ENCODE measurements around the gene NCKAP5. TPM values are rescaled to one million over a fixed set of nuclear protein-coding genes. Genes with fewer than 3 reads are reported as not detected.

NCKAP5 gene
- total and polyA plus RNA-seq, 2 of the 8 experiments (the other 6 are each of a cell fraction or from before 2014, with no cell fraction given), result 0.27 to 0.86 TPM

DNA sequence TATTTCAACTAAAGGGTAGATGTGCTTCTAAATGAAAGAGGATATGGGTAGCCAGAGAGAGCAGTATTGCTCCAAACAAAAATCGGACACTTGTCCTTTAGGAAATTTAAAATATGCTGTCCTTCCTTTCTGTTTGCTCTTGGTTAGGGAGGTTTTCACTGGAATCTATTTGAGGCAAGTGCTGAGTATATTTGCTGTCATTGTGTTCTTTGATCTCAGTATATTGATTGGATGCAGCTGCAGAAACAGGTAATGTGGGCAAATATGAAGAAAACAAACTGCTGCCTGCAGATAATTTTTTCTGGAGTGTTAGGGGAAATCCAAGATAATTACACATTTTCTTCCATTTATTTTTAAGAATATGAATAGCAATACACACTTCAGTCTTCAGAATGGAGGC, 410.2 kb downstream of the NCKAP5 start:
- Histone ChIP-seq H3K27me3 (replicated peaks in 1 of 4; ENCODE audit: control insufficient read depth in 3 of 4, extremely low read depth in 1 of 4, insufficient read depth in 3 of 4, low read length in 3 of 4) (no peaks in the 10 kb centered on the region), H4K8ac (ENCODE audit: extremely low read depth, insufficient read depth, low read length) (no peak overlapping the region), H3K4me1 (replicated peaks in 1 of 4; ENCODE audit: control insufficient read depth in 3 of 4, insufficient read depth in 4 of 4, low read length in 3 of 4) (no peaks in the 10 kb centered on the region), H2BK20ac (ENCODE audit: low read length) (no peak overlapping the region), H3K4me2 (ENCODE audit: insufficient read depth in 1 of 2, low read depth in 2 of 2, low read length in 2 of 2) (no peak overlapping the region), H2AFZ (ENCODE audit: low read length) (no peak overlapping the region), H3K23ac (ENCODE audit: insufficient read length) (no peak overlapping the region), H3K18ac (ENCODE audit: extremely low read depth, low read length) (no peak overlapping the region), H3K79me2 (ENCODE audit: control insufficient read depth in 1 of 2, insufficient read depth in 2 of 2, low read length in 2 of 2) (no peaks in the 10 kb centered on the region), H2BK15ac (ENCODE audit: low read length) (no peak overlapping the region), H3K4ac (replicated peaks; ENCODE audit: insufficient read length, low read depth, low read length) (no peak overlapping the region), H3K23me2 (ENCODE audit: low read depth, low read length) (no peaks in the 10 kb centered on the region), H3K27ac (ENCODE audit: low read depth, low read length) (no peak overlapping the region), H4K91ac (replicated peaks; ENCODE audit: insufficient read length, low read length) (no peak overlapping the region), H3K79me1 (ENCODE audit: low read depth, low read length) (no peaks in the 10 kb centered on the region), H3K9ac (replicated peaks in 1 of 4; ENCODE audit: extremely low read depth in 1 of 4, low read depth in 3 of 4, low read length in 3 of 4) (no peak overlapping the region), H2BK5ac (ENCODE audit: low read depth, low read length) (no peak overlapping the region), H3K14ac (ENCODE audit: insufficient read length) (no peak overlapping the region), H3K56ac (replicated peaks; ENCODE audit: insufficient read length, low read depth, low read length) (no peak overlapping the region), H4K5ac (ENCODE audit: insufficient read length, low read depth, low read length) (no peak overlapping the region), H2AK5ac (ENCODE audit: low read depth, low read length) (no peak overlapping the region), H2BK12ac (ENCODE audit: low read depth, low read length) (no peak overlapping the region), H3K9me3 (ENCODE audit: insufficient read depth in 2 of 2, low read depth in 1 of 2, low read length in 1 of 2) (peaks cover 9 to 15% of the 10 kb centered on the region in 2 experiments; a peak in 3 of 4 replicates), H3K4me3 (ENCODE audit: extremely low read depth in 1 of 4, insufficient read depth in 2 of 4, low read depth in 3 of 4, low read length in 4 of 4) (no peak overlapping the region), H2BK120ac (replicated peaks; ENCODE audit: low read depth, low read length) (no peak overlapping the region), H3K36me3 (ENCODE audit: control insufficient read depth in 2 of 4, insufficient read depth in 4 of 4, low read length in 3 of 4) (no peaks in the 10 kb centered on the region; a peak in 1 of 8 replicates), H4K20me1 (replicated peaks in 1 of 2; ENCODE audit: control insufficient read depth in 1 of 2, insufficient read depth in 2 of 2, low read length in 2 of 2) (no peaks in the 10 kb centered on the region)
- 100% methylated on average over 1 of the region's 1 CpG; no CpG with 5 or more reads in 1 of the 2 experiments for WGBS, 2 experiments (ENCODE audit: extremely low coverage in 1 of 2, insufficient coverage in 1 of 2, insufficient read length in 1 of 2, insufficient replicate concordance in 2 of 2, low coverage in 1 of 2, low lambda C conversion rate in 2 of 2, missing lambda C conversion rate in 1 of 2)
- ChIA-PET CTCF (ENCODE audit: partially characterized antibody) (no interaction called here), POLR2A (ENCODE audit: partially characterized antibody) (no interaction called here)
- FAIRE-seq, result no peak
- TF ChIP-seq YY1 (IDR thresholded peaks at IDR 0.05; ENCODE audit: low read depth, low read length) (no peak), CBX8 (IDR thresholded peaks at IDR 0.05; ENCODE audit: borderline replicate concordance, low read depth, low read length) (no peak), USF2 (IDR thresholded peaks at IDR 0.05; ENCODE audit: low read length) (no peak), CREB1 (IDR thresholded peaks at IDR 0.05) (no peak), TCF12 (IDR thresholded peaks at IDR 0.05; ENCODE audit: low read depth, low read length) (no peak), RAD21 (IDR thresholded peaks at IDR 0.05 in 1 of 2, conservative IDR thresholded peaks at IDR 0.05 in 1 of 2; ENCODE audit: low read depth in 2 of 2, low read length in 2 of 2) (no peak), JUN (IDR thresholded peaks at IDR 0.05; ENCODE audit: low read depth, low read length) (no peak), ZNF274 (IDR thresholded peaks at IDR 0.05; ENCODE audit: borderline replicate concordance, extremely low read depth, low read length) (no peak), BRCA1 (IDR thresholded peaks at IDR 0.05; ENCODE audit: low read depth, low read length) (no peak), SP2 (IDR thresholded peaks at IDR 0.05; ENCODE audit: low read length) (no peak)
- TF ChIP-seq, protein P1, sequence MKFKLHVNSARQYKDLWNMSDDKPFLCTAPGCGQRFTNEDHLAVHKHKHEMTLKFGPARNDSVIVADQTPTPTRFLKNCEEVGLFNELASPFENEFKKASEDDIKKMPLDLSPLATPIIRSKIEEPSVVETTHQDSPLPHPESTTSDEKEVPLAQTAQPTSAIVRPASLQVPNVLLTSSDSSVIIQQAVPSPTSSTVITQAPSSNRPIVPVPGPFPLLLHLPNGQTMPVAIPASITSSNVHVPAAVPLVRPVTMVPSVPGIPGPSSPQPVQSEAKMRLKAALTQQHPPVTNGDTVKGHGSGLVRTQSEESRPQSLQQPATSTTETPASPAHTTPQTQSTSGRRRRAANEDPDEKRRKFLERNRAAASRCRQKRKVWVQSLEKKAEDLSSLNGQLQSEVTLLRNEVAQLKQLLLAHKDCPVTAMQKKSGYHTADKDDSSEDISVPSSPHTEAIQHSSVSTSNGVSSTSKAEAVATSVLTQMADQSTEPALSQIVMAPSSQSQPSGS (IDR thresholded peaks at IDR 0.05; ENCODE audit: low read length), result no peak
- no peak for DNase-seq (ENCODE audit: low read depth in 1 of 2, low spot score in 2 of 2)
